ENCODE data around the gene PTTG2.

DNA sequence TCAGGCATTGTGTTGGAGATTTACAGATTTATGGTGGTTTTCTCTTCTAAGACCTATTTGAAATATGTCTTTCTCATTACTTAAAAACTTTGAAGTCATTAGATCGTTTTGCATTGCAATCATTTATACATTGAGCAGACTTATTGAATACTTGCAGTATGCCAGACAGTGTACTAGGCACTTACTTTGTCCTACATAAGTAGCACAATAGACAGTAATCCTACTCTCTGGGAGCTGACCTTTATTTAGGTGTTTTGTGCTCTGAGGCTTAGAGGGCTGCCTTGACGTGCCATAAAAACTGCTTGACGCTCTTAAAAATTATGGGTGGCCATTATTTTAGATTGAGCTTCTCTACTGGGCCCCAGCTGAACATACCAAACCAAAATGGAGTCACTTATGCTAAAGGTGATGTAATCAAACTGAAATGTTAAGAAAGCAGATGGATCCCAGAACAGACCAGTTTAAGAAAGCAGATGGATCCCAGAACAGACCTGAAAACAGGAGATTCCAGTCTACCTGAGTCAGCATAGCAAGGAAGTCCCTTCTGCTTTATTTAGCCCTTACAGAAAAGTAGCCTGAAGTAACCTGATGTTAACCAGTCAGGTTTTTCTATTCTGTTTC, 42.4 kb downstream of the PTTG2 start:
- TF ChIP-seq, protein P1, sequence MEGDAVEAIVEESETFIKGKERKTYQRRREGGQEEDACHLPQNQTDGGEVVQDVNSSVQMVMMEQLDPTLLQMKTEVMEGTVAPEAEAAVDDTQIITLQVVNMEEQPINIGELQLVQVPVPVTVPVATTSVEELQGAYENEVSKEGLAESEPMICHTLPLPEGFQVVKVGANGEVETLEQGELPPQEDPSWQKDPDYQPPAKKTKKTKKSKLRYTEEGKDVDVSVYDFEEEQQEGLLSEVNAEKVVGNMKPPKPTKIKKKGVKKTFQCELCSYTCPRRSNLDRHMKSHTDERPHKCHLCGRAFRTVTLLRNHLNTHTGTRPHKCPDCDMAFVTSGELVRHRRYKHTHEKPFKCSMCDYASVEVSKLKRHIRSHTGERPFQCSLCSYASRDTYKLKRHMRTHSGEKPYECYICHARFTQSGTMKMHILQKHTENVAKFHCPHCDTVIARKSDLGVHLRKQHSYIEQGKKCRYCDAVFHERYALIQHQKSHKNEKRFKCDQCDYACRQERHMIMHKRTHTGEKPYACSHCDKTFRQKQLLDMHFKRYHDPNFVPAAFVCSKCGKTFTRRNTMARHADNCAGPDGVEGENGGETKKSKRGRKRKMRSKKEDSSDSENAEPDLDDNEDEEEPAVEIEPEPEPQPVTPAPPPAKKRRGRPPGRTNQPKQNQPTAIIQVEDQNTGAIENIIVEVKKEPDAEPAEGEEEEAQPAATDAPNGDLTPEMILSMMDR (IDR thresholded peaks at IDR 0.05) = no peak
- no peak for TF ChIP-seq POLR2A (IDR thresholded peaks at IDR 0.05)

Measured in upper lobe of left lung (tissue), 4 donors.